IPS-18a (cell line): ENCODE results near the gene ARID4A.

Experiments used
- H3K27ac ChIP-seq: one replicate; pipeline ENCODE4 v1.5.1; 2013; ENCODE audit warnings: low read length
- H3K27me3 ChIP-seq: one replicate; pipeline ENCODE4 v1.6.1; 2013; ENCODE audit warnings: mild to moderate bottlenecking, low read length; ENCODE audit not compliant: control insufficient read depth, insufficient read depth
- H3K36me3 ChIP-seq: one replicate; pipeline ENCODE4 v1.6.1; 2013; ENCODE audit warnings: low read depth, low read length; ENCODE audit not compliant: control insufficient read depth
- H3K4me1 ChIP-seq: one replicate; pipeline ENCODE4 v1.6.1; 2013; ENCODE audit warnings: low read depth, low read length; ENCODE audit not compliant: control insufficient read depth
- H3K4me3 ChIP-seq: one replicate; pipeline ENCODE4 v1.5.1; 2013; ENCODE audit warnings: low read length
- H3K9ac ChIP-seq: one replicate; pipeline ENCODE4 v1.6.1; 2013; ENCODE audit warnings: mild to moderate bottlenecking, low read length, moderate library complexity
- H3K9me3 ChIP-seq: one replicate; pipeline ENCODE4 v1.6.1; 2013; ENCODE audit warnings: low read depth, low read length; ENCODE audit not compliant: control insufficient read depth

The ARID4A gene

DNA sequence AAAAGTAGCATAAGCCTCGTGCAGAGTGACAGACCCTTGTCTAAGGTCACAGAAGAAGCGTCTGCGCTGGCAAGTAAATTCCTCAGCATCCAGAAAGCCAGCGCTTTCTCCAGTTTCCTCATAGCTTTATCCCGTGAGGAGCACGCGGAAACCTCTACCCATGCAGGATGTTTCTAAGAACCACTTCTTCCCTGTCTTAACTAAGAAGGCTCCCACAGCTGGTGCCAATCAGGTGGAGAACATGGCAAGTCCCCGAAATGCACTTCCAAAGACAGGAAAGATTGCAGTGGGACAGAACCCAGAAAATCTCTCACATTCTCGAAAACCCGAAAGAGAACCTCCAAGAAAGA, 968 bp upstream of the ARID4A start:
- H3K27ac ChIP-seq: peak overlapping the region; percentile 73

DNA sequence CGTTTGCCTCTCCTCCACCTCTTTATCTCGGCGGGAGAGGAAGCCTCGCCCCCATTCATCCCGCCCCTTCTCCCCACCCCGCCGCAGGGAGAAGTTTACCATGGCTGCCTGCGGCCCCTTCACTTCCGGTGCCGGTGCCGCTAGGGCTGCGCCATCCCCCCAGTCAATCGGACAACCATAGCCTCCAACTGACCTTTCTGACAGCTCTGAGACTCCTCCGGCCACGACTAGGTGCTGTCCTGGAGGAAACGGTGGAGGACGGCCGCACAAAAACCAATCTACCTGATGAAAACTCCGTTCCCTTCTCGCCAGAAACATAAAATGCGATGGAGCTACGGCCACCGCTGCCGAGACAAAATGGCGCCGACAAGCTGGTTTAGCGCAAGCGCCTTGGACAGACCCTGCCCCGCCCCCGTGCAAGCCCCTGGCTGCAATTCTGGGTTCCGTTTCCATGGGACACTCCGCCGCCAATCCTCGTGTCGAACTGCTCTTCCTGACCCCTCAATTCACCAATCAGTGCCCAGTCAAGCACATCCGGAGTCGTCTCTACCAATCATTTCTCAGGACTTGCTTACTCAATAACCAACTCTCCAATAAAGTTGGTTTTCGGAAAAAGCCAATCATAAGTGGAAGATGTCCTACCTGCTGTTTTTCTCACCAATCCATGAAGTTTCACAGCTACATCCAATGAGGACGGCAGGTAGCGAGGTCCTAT, 436 bp upstream of the ARID4A start:
- Histone ChIP-seq H3K27ac (peak overlapping the region; percentile 96), H3K27me3 (no peaks in the 10 kb centered on the region), H3K9me3 (no peaks in the 10 kb centered on the region), H3K4me1 (peaks cover 6% of the 10 kb centered on the region), H3K9ac (peak overlapping the region; percentile 92), H3K36me3 (peaks cover 20% of the 10 kb centered on the region), H3K4me3 (peak overlapping the region; percentile 97)

More for the DNA sequence above, 968 bp upstream of the ARID4A start:
- peaks cover 26% of the 10 kb centered on the region for H3K36me3 ChIP-seq
- H3K9ac ChIP-seq: peak overlapping the region; percentile 92
- peaks cover 6% of the 10 kb centered on the region for H3K4me1 ChIP-seq
- no peaks in the 10 kb centered on the region for H3K27me3 ChIP-seq
- no peaks in the 10 kb centered on the region for H3K9me3 ChIP-seq
- H3K4me3 ChIP-seq: peak overlapping the region; percentile 97

DNA sequence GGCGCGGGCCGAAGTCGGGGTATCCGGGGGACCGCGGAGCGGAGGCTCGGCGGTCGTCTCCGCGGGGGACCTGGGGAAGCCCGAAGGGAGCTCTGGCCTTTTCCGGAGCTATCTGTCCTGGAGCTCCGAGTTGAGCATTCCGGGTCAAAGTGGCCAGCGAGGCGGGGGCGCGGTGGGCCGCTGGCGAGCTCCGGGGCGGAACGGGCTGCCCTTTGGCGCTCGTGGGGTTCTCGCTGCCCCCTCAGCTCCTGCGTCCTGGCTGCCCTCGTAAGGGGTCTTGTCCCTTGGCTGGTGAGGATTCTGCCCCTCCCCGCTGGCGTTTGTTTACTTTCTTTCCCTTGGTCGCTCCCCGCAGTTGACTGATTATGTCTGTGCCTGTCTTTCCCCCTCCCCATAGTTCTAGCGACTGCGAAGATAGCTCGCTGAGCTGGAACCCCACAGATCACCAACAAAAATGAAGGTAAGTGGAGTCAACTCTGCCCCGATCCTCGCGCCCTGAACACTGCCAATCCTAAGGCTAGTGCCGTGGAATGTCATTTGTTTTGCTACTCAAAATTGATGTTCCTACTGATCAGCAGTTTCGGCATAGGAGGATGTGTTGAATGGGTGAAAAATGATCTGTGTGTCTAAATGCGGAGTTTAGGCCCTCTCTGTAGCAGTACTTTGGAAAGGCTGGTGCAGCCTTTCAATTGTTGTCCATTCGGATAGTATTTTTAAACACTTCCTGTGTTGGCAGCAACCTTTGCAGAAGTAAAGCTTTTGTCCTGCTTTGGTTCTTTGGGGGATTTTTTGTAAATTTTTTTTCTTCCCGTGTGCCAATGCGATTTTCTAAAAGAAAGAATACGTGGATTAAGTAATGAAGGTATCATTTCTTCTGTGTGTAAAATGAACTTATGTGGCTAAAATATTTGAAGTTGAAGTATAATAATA, 1.3 kb downstream of the ARID4A start:
- H3K9me3 ChIP-seq: no peaks in the 10 kb centered on the region
- H3K27ac ChIP-seq: no peak overlapping the region
- peaks cover 6% of the 10 kb centered on the region for H3K4me1 ChIP-seq
- H3K27me3 ChIP-seq: no peaks in the 10 kb centered on the region
- peak overlapping the region; percentile 97 for H3K4me3 ChIP-seq
- peak overlapping the region; percentile 47 for H3K9ac ChIP-seq
- H3K36me3 ChIP-seq: peaks cover 13% of the 10 kb centered on the region

GRCh38 chr14:58301416-58301815, 3.1 kb downstream of the ARID4A start:
- no peak overlapping the region for H3K4me3 ChIP-seq
- no peak overlapping the region for H3K9ac ChIP-seq
- H3K27me3 ChIP-seq: no peaks in the 10 kb centered on the region
- peaks cover 3% of the 10 kb centered on the region for H3K4me1 ChIP-seq
- no peaks in the 10 kb centered on the region for H3K9me3 ChIP-seq
- no peak overlapping the region for H3K27ac ChIP-seq
- peaks cover 25% of the 10 kb centered on the region for H3K36me3 ChIP-seq

- no peaks in the 10 kb centered on the region for H3K27me3 ChIP-seq
- no peak overlapping the region for H3K4me3 ChIP-seq
- peaks cover 37% of the 10 kb centered on the region for H3K36me3 ChIP-seq
These were observed 7.4 kb downstream of the ARID4A start for GRCh38 chr14:58305730-58306129.

DNA sequence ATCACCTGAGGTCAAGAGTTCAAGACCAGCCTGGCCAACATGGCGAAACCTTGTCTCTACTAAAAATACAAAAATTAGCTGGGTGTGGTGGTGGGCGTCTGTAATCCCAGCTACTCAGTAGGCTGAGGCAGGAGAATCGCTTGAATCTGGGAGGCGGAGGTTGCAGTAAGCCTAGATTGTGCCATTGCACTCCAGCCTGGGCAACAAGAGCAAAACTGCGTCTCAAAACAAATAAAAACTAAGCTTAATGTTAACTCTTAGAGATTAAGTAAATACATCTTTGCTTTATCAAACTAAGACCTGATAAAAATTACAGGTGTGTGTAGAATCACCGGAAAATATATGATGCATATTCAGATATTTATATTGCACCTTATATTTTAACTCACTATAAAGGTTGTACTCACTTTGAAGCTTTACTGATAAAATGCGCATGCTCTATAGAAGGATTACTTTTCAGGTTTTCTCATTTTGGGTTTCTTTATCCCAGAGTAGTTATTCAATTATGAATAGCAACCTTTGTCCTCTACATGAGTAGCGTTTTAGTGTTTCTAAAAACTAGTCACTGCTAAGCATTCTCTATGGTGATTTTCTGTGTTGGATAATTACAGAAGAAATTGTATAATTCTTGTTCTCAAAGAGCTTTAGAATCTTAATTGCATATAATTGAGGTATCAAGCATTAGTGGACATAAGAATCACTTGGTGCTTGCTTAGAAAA, 9.4 kb downstream of the ARID4A start:
- Histone ChIP-seq H3K9ac (no peak overlapping the region), H3K4me3 (no peak overlapping the region), H3K36me3 (peaks cover 32% of the 10 kb centered on the region), H3K4me1 (no peaks in the 10 kb centered on the region), H3K9me3 (no peaks in the 10 kb centered on the region), H3K27ac (no peak overlapping the region), H3K27me3 (no peaks in the 10 kb centered on the region)

More at GRCh38 chr14:58305730-58306129, 7.4 kb downstream of the ARID4A start:
- Histone ChIP-seq H3K9me3 (no peaks in the 10 kb centered on the region), H3K4me1 (no peaks in the 10 kb centered on the region), H3K9ac (no peak overlapping the region), H3K27ac (no peak overlapping the region)

DNA sequence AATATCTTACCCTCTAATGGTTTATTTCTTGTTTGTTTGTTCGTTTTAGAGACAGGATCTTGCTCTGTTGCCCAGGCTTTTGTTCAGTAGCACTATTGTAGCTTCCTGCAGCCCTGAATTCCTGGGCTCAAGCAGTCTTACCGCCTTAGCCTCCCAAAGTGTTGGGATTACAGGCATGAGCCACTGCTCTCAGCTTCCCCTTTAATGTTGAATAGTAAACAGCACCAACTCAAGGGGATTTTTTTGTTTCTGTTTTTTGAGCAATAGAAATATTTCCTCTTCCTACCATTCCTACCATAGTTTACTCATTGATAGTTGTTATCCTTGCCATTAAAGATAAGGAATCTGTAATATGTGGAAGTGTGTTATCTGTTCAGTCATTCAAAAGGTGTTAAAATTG, 10.7 kb downstream of the ARID4A start:
- no peak overlapping the region for H3K27ac ChIP-seq
- no peaks in the 10 kb centered on the region for H3K9me3 ChIP-seq
- H3K4me3 ChIP-seq: no peak overlapping the region
- H3K27me3 ChIP-seq: no peaks in the 10 kb centered on the region
- H3K9ac ChIP-seq: no peak overlapping the region
- H3K36me3 ChIP-seq: peaks cover 28% of the 10 kb centered on the region
- no peaks in the 10 kb centered on the region for H3K4me1 ChIP-seq

GRCh38 chr14:58313699-58314098, 15.3 kb downstream of the ARID4A start:
- H3K9ac ChIP-seq: no peak overlapping the region
- H3K9me3 ChIP-seq: no peaks in the 10 kb centered on the region
- H3K27ac ChIP-seq: no peak overlapping the region
- H3K36me3 ChIP-seq: peaks cover 13% of the 10 kb centered on the region
- H3K27me3 ChIP-seq: no peaks in the 10 kb centered on the region
- no peak overlapping the region for H3K4me3 ChIP-seq
- no peaks in the 10 kb centered on the region for H3K4me1 ChIP-seq

DNA sequence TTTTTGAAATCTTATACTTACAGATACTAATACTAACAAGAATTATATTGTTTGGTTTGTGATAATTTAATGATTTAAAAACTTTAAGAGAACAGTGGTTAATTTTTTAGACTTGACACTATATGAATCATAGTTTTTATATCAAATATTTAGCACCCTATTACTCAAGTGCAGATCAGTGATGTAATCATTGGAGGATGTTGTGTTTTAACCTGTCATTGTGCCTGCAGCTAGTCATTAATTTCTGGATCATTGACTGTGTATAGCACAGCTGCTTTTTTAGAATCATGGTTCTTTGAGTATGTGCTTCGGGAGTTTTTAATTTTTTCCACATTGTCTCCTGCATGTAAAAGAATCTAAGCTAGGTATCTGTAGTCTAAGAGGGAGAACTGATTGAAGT, 17.3 kb downstream of the ARID4A start:
- no peaks in the 10 kb centered on the region for H3K9me3 ChIP-seq
- H3K36me3 ChIP-seq: peaks cover 9% of the 10 kb centered on the region
- H3K27ac ChIP-seq: no peak overlapping the region
- no peak overlapping the region for H3K9ac ChIP-seq
- H3K27me3 ChIP-seq: no peaks in the 10 kb centered on the region
- no peak overlapping the region for H3K4me3 ChIP-seq
- no peaks in the 10 kb centered on the region for H3K4me1 ChIP-seq

- Histone ChIP-seq H3K9me3 (no peaks in the 10 kb centered on the region), H3K36me3 (peaks cover 44% of the 10 kb centered on the region), H3K4me1 (peaks cover 8% of the 10 kb centered on the region), H3K4me3 (no peak overlapping the region), H3K27ac (no peak overlapping the region), H3K9ac (no peak overlapping the region), H3K27me3 (no peaks in the 10 kb centered on the region)
These were observed 28.7 kb downstream of the ARID4A start for GRCh38 chr14:58327019-58327418.

DNA sequence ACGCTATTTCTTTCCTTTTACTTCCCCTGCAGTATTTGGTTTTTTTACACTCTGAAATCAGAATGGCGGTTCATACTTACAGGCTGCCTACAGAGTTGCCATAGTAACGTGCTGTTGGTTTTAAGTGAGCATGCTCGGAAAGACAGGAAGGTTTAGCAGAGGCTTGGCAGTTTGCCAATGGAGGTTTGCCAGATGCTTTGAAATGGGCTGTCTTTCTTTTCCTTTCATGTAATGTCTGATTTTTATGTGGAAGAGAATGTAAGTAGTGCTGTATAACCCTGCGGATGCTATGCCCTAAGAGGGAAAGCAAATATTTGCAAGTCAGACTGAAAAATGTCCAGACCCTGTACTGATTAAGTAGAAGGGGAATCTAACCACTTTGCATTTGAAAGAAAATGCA, 32.8 kb downstream of the ARID4A start:
- H3K4me1 ChIP-seq: peaks cover 8% of the 10 kb centered on the region
- peak overlapping the region; percentile 63 for H3K27ac ChIP-seq
- no peaks in the 10 kb centered on the region for H3K27me3 ChIP-seq
- no peaks in the 10 kb centered on the region for H3K9me3 ChIP-seq
- no peak overlapping the region for H3K4me3 ChIP-seq
- peaks cover 33% of the 10 kb centered on the region for H3K36me3 ChIP-seq
- H3K9ac ChIP-seq: peak overlapping the region; percentile 50
